HEK293 (cell line): Measurements from ENCODE around the gene SCG3.

Experiments used
- GLI4 ChIP-seq: fragments of 450-650 bp; formaldehyde crosslinking; IDR thresholded peaks from 2 replicates; pipeline ENCODE4 v1.5.1; 2016; ENCODE audit warnings: missing biosample characterization, missing genetic modification characterization
- SP2 ChIP-seq: fragments of 450-650 bp; formaldehyde crosslinking; IDR thresholded peaks from 2 replicates; pipeline ENCODE4 v1.5.1; 2016; ENCODE audit warnings: missing biosample characterization, missing genetic modification characterization
- SP7 ChIP-seq: fragments of 450-650 bp; formaldehyde crosslinking; IDR thresholded peaks from 2 replicates; pipeline ENCODE4 v1.5.1; 2016; ENCODE audit warnings: missing biosample characterization, missing genetic modification characterization
- ZFP69B ChIP-seq: fragments of 450-650 bp; formaldehyde crosslinking; IDR thresholded peaks from 2 replicates; pipeline ENCODE4 v1.5.1; 2016; ENCODE audit warnings: missing biosample characterization, missing genetic modification characterization
- ZNF311 ChIP-seq: fragments of 450-650 bp; formaldehyde crosslinking; IDR thresholded peaks from 2 replicates; pipeline ENCODE4 v1.5.1; 2017; ENCODE audit warnings: missing biosample characterization, missing genetic modification characterization, borderline replicate concordance
- ZNF548 ChIP-seq: fragments of 450-650 bp; formaldehyde crosslinking; IDR thresholded peaks from 2 replicates; pipeline ENCODE4 v1.5.1; 2016; ENCODE audit warnings: missing biosample characterization, missing genetic modification characterization
- ZNF561 ChIP-seq: fragments of 450-650 bp; IDR thresholded peaks from 2 replicates; pipeline ENCODE4 v1.5.1; 2018; ENCODE audit warnings: missing biosample characterization, missing genetic modification characterization, borderline replicate concordance
- TF ChIP-seq, protein P1 (sequence below): fragments of 450-650 bp; formaldehyde crosslinking; IDR thresholded peaks from 2 replicates; pipeline ENCODE4 v1.5.1; 2016; ENCODE audit warnings: missing biosample characterization, missing genetic modification characterization
- TF ChIP-seq, protein P2 (sequence below): fragments of 450-650 bp; formaldehyde crosslinking; IDR thresholded peaks from 2 replicates; pipeline ENCODE4 v1.5.1; 2016; ENCODE audit warnings: missing biosample characterization, missing genetic modification characterization

DNA sequence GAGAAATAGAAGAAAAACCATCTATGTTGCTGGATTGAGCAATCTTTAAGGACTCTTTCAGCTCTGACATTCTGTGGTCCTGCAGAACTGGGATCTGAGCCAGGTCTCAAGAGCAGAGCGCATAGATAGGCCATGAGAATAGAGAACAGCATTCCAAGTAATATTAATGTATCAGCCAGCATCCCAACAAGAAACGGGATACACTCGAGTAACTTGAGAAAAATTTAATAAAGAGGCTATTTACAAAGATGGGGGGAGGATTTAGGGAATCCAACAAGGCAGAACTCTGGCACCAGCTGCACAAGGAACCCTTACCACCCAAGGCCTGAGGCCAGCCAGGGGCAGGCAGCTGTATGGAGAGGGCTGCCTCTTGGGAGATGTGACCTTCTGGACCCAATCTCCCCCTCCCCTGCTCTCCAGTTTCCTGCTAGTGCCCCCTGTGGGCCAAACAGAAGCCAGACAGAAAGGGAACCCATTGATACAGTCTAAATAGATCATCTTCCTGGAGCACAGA is 78.3 kb downstream of the SCG3 start:
- no peak for TF ChIP-seq SP7 (tag by site-specific recombination)
- no peak for TF ChIP-seq ZNF561 (tag by site-specific recombination)
- no peak for TF ChIP-seq ZNF548 (tag by site-specific recombination)
- TF ChIP-seq, protein P1, sequence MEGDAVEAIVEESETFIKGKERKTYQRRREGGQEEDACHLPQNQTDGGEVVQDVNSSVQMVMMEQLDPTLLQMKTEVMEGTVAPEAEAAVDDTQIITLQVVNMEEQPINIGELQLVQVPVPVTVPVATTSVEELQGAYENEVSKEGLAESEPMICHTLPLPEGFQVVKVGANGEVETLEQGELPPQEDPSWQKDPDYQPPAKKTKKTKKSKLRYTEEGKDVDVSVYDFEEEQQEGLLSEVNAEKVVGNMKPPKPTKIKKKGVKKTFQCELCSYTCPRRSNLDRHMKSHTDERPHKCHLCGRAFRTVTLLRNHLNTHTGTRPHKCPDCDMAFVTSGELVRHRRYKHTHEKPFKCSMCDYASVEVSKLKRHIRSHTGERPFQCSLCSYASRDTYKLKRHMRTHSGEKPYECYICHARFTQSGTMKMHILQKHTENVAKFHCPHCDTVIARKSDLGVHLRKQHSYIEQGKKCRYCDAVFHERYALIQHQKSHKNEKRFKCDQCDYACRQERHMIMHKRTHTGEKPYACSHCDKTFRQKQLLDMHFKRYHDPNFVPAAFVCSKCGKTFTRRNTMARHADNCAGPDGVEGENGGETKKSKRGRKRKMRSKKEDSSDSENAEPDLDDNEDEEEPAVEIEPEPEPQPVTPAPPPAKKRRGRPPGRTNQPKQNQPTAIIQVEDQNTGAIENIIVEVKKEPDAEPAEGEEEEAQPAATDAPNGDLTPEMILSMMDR (tag by site-specific recombination): no peak
- TF ChIP-seq ZFP69B (tag by site-specific recombination): no peak
- TF ChIP-seq GLI4: no peak
- TF ChIP-seq, protein P2, sequence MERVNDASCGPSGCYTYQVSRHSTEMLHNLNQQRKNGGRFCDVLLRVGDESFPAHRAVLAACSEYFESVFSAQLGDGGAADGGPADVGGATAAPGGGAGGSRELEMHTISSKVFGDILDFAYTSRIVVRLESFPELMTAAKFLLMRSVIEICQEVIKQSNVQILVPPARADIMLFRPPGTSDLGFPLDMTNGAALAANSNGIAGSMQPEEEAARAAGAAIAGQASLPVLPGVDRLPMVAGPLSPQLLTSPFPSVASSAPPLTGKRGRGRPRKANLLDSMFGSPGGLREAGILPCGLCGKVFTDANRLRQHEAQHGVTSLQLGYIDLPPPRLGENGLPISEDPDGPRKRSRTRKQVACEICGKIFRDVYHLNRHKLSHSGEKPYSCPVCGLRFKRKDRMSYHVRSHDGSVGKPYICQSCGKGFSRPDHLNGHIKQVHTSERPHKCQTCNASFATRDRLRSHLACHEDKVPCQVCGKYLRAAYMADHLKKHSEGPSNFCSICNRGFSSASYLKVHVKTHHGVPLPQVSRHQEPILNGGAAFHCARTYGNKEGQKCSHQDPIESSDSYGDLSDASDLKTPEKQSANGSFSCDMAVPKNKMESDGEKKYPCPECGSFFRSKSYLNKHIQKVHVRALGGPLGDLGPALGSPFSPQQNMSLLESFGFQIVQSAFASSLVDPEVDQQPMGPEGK (tag by site-specific recombination): no peak
- no peak for TF ChIP-seq ZNF311 (tag by site-specific recombination)
- no peak for TF ChIP-seq SP2 (tag by site-specific recombination)
